IPS DF 4.7 (cell line): ENCODE results near the gene KRT10.

Experiments
- DNase-seq: peaks from one replicate; pipeline ENCODE4 v3.0.0-alpha.2; 2013; ENCODE audit warnings: low spot score; ENCODE audit errors: extremely low read depth

The KRT10 gene

DNA sequence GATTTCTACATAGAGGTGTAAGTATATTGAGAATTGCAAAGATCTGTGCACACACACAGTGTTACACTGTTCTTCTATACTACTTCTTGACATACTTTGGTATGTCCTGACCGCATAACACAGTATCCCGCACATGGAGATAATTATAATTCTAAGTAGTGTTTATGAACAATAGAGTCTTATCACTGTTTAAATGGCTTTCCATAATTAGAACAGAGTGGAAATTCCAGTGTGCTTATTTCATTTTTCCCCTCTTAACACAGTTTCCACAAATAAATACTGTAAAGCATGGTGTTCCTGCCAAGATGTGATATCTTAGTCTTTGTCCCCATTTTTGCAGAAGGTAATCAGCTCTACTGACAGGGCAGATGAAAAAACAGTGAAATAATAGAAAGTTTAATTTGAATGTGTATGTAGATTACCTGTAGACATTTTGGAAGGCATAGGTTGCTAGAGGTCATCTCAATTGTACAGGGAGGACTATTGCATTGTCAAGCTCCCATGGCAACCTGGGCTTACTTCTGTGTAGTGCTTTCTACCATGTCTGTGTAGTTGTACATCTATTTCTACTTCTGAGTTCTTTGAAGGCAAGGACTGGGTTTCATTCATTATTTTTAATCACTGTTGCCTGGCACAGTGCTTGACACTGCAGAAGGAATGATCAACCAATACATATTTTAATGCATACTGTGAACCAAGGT is 12.5 kb downstream of the KRT10 start:
- DNase-seq, result no peak

DNA sequence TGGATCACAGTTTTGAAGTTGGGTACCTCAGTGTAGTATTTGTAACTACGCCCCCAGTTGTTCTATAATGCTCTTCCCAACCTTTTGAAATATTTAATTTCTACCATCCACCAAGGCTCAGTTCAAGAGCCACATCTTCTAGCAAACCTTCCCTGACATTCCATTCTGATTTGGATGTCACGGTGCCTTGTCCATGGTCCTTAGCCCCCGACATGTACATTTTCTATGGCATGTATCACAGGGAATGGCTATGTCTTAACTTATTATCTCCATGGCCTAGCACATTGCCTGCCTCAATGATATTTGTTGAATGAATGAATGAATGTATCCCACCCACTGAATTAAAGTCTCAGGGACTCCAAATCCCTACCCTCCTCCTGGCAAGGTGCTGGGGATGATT is 16.3 kb downstream of the KRT10 start:
- no peak for DNase-seq

DNA sequence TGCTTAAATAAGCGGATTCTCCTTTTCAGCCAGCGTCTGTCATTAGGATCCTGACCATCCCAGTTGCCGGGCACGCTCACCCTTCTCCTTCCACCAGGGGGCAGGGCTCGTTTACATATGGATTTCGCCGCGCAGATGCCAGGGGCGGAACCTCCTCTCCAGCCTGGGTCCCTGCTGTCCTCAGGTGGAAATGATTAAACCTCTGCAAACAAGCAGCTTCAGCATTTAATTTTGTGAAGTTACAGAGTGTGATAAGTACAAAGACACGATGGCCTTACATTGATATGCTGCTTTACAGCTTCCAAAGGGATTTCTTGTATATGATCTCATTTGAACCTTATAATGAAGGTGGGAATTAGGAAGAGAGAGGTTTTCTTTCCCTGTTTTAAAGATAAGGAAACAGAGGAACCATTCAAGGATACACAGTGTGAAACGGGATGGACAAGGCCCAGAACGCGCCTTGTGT is 18.8 kb downstream of the KRT10 start:
- DNase-seq, result no peak

- no peak for DNase-seq
Observed at GRCh38 chr17:40801157-40801556, 21.3 kb downstream of the KRT10 start.

GRCh38 chr17:40800381-40800780 is 22.0 kb downstream of the KRT10 start:
- no peak for DNase-seq

GRCh38 chr17:40799859-40800258 is 22.6 kb downstream of the KRT10 start, which contains the start of gene KRT28:
Gene KRT28 (minus strand): TSS chr17:40799959. CDS start chr17:40799893, 66 bp downstream.
- DNase-seq, result no peak

GRCh38 chr17:40796846-40797245 is 25.6 kb downstream of the KRT10 start:
- no peak for DNase-seq

GRCh38 chr17:40795019-40795667 is 27.3 kb downstream of the KRT10 start:
- no peak for DNase-seq

GRCh38 chr17:40794466-40794865 is 27.9 kb downstream of the KRT10 start:
- DNase-seq, result no peak

DNA sequence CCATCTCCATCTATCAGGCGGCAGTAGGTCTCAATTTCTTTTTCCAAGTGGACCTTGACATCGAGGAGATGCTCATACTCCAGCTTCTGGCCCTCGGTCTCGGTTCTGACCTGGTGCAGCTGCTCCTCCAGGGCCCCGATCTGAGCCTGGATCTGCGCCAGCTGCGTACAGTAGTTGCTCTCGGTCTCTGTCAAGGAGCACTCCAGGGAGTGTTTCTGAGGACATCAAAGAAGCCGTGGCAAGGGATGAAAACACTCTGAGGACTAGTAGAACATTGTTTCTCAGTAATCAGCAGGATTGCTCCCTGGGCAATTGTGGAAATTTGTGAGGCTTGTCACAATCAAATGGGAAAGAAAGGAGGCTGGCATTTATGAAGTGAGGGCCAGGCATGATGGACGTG is 28.6 kb downstream of the KRT10 start:
- no peak for DNase-seq

GRCh38 chr17:40791787-40792436 is 30.5 kb downstream of the KRT10 start:
- DNase-seq, result no peak

- DNase-seq, result no peak
Observed at GRCh38 chr17:40791111-40791510, 31.3 kb downstream of the KRT10 start.

GRCh38 chr17:40782450-40782849 is 40.0 kb downstream of the KRT10 start, which contains the start of gene KRT27:
Gene KRT27 (minus strand): TSS chr17:40782550. CDS start chr17:40782493, 57 bp downstream.
- DNase-seq, result no peak

- DNase-seq, result no peak
Observed at GRCh38 chr17:40779181-40779909, 43.1 kb downstream of the KRT10 start.

DNA sequence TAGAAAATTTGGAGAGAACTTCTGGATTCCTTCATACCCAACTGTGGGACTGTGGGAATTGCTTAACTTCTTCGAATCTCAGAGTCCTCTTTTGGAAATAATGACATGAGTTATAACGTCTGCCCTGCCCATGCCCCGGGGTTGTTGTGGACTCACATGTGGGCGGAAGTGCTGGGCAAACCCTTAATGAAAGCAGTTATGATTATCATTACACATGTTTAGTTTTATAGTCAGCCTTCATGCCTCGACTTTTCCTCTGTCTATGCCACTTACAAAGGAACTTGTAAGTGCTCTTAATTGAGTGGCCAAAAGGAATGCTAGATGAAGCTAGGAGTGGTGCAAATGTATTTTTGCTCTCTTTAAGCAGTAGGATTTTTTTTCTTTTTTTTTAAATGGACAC is 44.0 kb downstream of the KRT10 start:
- no peak for DNase-seq

- no peak for DNase-seq
Observed at GRCh38 chr17:40777971-40778370, 44.4 kb downstream of the KRT10 start.

- no peak for DNase-seq
Observed at GRCh38 chr17:40777459-40777858, 45.0 kb downstream of the KRT10 start.

- no peak for DNase-seq
Observed at GRCh38 chr17:40775945-40776344, 46.5 kb downstream of the KRT10 start.

DNA sequence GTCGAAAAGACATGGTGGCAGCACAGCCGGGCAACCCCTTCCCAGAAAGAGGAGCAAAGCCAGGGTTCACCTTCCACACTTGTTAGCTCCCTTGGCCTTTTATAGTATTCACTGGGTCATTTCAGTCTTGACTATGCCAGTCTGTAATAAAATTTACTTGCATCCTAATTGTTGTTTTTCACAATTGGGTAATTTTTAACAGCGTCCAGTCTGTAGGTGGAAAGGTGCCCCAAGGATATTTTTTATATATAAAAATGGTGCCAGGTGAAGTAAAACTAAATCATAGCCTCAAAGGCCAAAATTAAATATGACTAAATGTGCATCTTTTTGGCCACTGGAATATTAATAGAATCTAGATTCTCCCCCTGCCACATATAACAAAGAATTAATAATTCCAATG is 50.3 kb downstream of the KRT10 start, which contains the start of gene KRT26:
TSS of gene KRT26 (minus strand) at position 101 of the 400 bp plus-strand sequence. CDS start at position 13, 88 bp downstream.
- DNase-seq, result no peak
